ENCODE results near the gene KIF16B. TPM values are rescaled to one million over a fixed set of nuclear protein-coding genes. Genes with fewer than 3 reads are reported as not detected.

The KIF16B gene
- total RNA-seq = 1 to 10 TPM; 7.5 to 8.7 TPM

GRCh38 chr20:16573001-16573965 lies at the start of gene KIF16B:
Gene KIF16B (minus strand): TSS chr20:16573448. CDS start chr20:16573275, 173 bp downstream.
- POLR2A ChIA-PET = no interaction called here

GRCh38 chr20:16622501-16622900 lies 49.3 kb upstream of the KIF16B start:
- ChIA-PET CTCF (no interaction called here), POLR2A (no interaction called here)
- H3K27ac Mint-ChIP-seq = no peak overlapping the region
- intact Hi-C loops (cut with DNase I, micrococcal nuclease) = no loop called here
- no peaks in the 10 kb centered on the region for H3K27me3 Mint-ChIP-seq
- DNase-seq (no peak), ATAC-seq (no peak)
- no peaks in the 10 kb centered on the region for H3K4me1 Mint-ChIP-seq
- no peaks in the 10 kb centered on the region for H3K36me3 Mint-ChIP-seq (ENCODE audit: low read depth)
- H3K4me3 Mint-ChIP-seq = no peak overlapping the region
- H3K9me3 Mint-ChIP-seq (ENCODE audit: low read depth) = peaks cover 2% of the 10 kb centered on the region

More at GRCh38 chr20:16573001-16573965, at the start of gene KIF16B:
- CTCF ChIA-PET = no interaction called here
- intact Hi-C loops (cut with DNase I, micrococcal nuclease) = loop anchor here (1.0 to 10.0 kb wide), 4 partner anchors 157 to 1992 kb away; partner anchors contain the start of genes SNRPB2 (in 2 of the 2), RRBP1 (in 1 of the 2) and SMIM26 (in 1 of the 2)
- Mint-ChIP-seq H3K27ac (peak within 1 kb of the TSS; percentile 79), H3K4me3 (peak within 1 kb of the TSS; percentile 85), H3K9me3 (ENCODE audit: low read depth) (no peaks in the 10 kb centered on the region), H3K36me3 (ENCODE audit: low read depth) (no peaks in the 10 kb centered on the region), H3K4me1 (peaks cover 42% of the 10 kb centered on the region), H3K27me3 (no peaks in the 10 kb centered on the region)
- DNase-seq = peak; percentile 92
- peak; percentile 87 for ATAC-seq

- Mint-ChIP-seq H3K27ac (no peak overlapping the region), H3K9me3 (ENCODE audit: low read depth) (peaks cover 6% of the 10 kb centered on the region), H3K36me3 (ENCODE audit: low read depth) (no peaks in the 10 kb centered on the region), H3K27me3 (no peaks in the 10 kb centered on the region), H3K4me1 (no peaks in the 10 kb centered on the region), H3K4me3 (no peak overlapping the region)
- DNase-seq (no peak), ATAC-seq (no peak)
- intact Hi-C loops (cut with DNase I, micrococcal nuclease) = no loop called here
- ChIA-PET POLR2A (no interaction called here), CTCF (no interaction called here)
Measured at GRCh38 chr20:16621435-16622141, 48.3 kb upstream of the KIF16B start.

GRCh38 chr20:16620961-16621360 lies 47.7 kb upstream of the KIF16B start:
- H3K4me1 Mint-ChIP-seq = no peaks in the 10 kb centered on the region
- no peak for DNase-seq
- H3K9me3 Mint-ChIP-seq (ENCODE audit: low read depth) = peaks cover 8% of the 10 kb centered on the region
- CTCF ChIA-PET = interaction anchor here (0.7 kb wide), 1 partner anchor 205 kb away, joined by 4 read pairs; no protein-coding TSS in a partner anchor
- intact Hi-C loops (cut with DNase I, micrococcal nuclease) = no loop called here
- H3K27ac Mint-ChIP-seq = no peak overlapping the region
- H3K4me3 Mint-ChIP-seq = no peak overlapping the region
- POLR2A ChIA-PET = no interaction called here
- H3K27me3 Mint-ChIP-seq = no peaks in the 10 kb centered on the region
- no peak for ATAC-seq
- H3K36me3 Mint-ChIP-seq (ENCODE audit: low read depth) = no peaks in the 10 kb centered on the region

GRCh38 chr20:16619953-16620352 lies 46.7 kb upstream of the KIF16B start:
- DNase-seq (no peak), ATAC-seq (no peak)
- no peaks in the 10 kb centered on the region for H3K36me3 Mint-ChIP-seq (ENCODE audit: low read depth)
- ChIA-PET POLR2A (no interaction called here), CTCF (interaction anchor here (0.7 kb wide), 1 partner anchor 204 kb away, joined by 4 read pairs; no protein-coding TSS in a partner anchor)
- H3K27ac Mint-ChIP-seq = no peak overlapping the region
- intact Hi-C loops (cut with DNase I, micrococcal nuclease) = no loop called here
- H3K9me3 Mint-ChIP-seq (ENCODE audit: low read depth) = peaks cover 8% of the 10 kb centered on the region
- no peaks in the 10 kb centered on the region for H3K27me3 Mint-ChIP-seq
- H3K4me1 Mint-ChIP-seq = no peaks in the 10 kb centered on the region
- H3K4me3 Mint-ChIP-seq = no peak overlapping the region

- CTCF ChIA-PET = no interaction called here
- intact Hi-C loops (cut with DNase I, micrococcal nuclease) = no loop called here
- Mint-ChIP-seq H3K27me3 (no peaks in the 10 kb centered on the region), H3K36me3 (ENCODE audit: low read depth) (no peaks in the 10 kb centered on the region), H3K9me3 (ENCODE audit: low read depth) (peaks cover 8% of the 10 kb centered on the region), H3K4me3 (no peak overlapping the region), H3K27ac (no peak overlapping the region), H3K4me1 (no peaks in the 10 kb centered on the region)
- POLR2A ChIA-PET = no interaction called here
- DNase-seq = no peak
- no peak for ATAC-seq
Measured at GRCh38 chr20:16617056-16617455, 43.8 kb upstream of the KIF16B start.

GRCh38 chr20:16616317-16616716 lies 43.1 kb upstream of the KIF16B start:
- H3K36me3 Mint-ChIP-seq (ENCODE audit: low read depth) = no peaks in the 10 kb centered on the region
- H3K9me3 Mint-ChIP-seq (ENCODE audit: low read depth) = peaks cover 8% of the 10 kb centered on the region
- ATAC-seq (no peak), DNase-seq (no peak)
- H3K4me1 Mint-ChIP-seq = no peaks in the 10 kb centered on the region
- H3K27ac Mint-ChIP-seq = no peak overlapping the region
- H3K4me3 Mint-ChIP-seq = no peak overlapping the region
- ChIA-PET POLR2A (no interaction called here), CTCF (no interaction called here)
- peaks cover 3% of the 10 kb centered on the region for H3K27me3 Mint-ChIP-seq
- intact Hi-C loops (cut with DNase I, micrococcal nuclease) = no loop called here

- H3K4me1 Mint-ChIP-seq = no peaks in the 10 kb centered on the region
- H3K4me3 Mint-ChIP-seq = no peak overlapping the region
- ATAC-seq = no peak
- intact Hi-C loops (cut with DNase I, micrococcal nuclease) = no loop called here
- no peaks in the 10 kb centered on the region for H3K36me3 Mint-ChIP-seq (ENCODE audit: low read depth)
- ChIA-PET CTCF (no interaction called here), POLR2A (no interaction called here)
- H3K9me3 Mint-ChIP-seq (ENCODE audit: low read depth) = peaks cover 8% of the 10 kb centered on the region
- no peak for DNase-seq
- H3K27me3 Mint-ChIP-seq = peaks cover 8% of the 10 kb centered on the region
- H3K27ac Mint-ChIP-seq = no peak overlapping the region
Measured at GRCh38 chr20:16615199-16615598, 42.0 kb upstream of the KIF16B start.

- H3K4me3 Mint-ChIP-seq = no peak overlapping the region
- H3K36me3 Mint-ChIP-seq (ENCODE audit: low read depth) = no peaks in the 10 kb centered on the region
- no peaks in the 10 kb centered on the region for H3K4me1 Mint-ChIP-seq
- DNase-seq (no peak), ATAC-seq (no peak)
- intact Hi-C loops (cut with DNase I, micrococcal nuclease) = no loop called here
- H3K27ac Mint-ChIP-seq = no peak overlapping the region
- ChIA-PET POLR2A (no interaction called here), CTCF (no interaction called here)
- peaks cover 8% of the 10 kb centered on the region for H3K9me3 Mint-ChIP-seq (ENCODE audit: low read depth)
- H3K27me3 Mint-ChIP-seq = peaks cover 8% of the 10 kb centered on the region
Measured at GRCh38 chr20:16613954-16614353, 40.7 kb upstream of the KIF16B start.

GRCh38 chr20:16612706-16613105 lies 39.5 kb upstream of the KIF16B start:
- Mint-ChIP-seq H3K4me1 (no peaks in the 10 kb centered on the region), H3K4me3 (no peak overlapping the region), H3K9me3 (ENCODE audit: low read depth) (peaks cover 8% of the 10 kb centered on the region), H3K27ac (no peak overlapping the region), H3K27me3 (peaks cover 11% of the 10 kb centered on the region), H3K36me3 (ENCODE audit: low read depth) (no peaks in the 10 kb centered on the region)
- DNase-seq (no peak), ATAC-seq (no peak)
- POLR2A ChIA-PET = interaction anchor here (0.6 kb wide), 1 partner anchor 1308 kb away, joined by 4 read pairs; no protein-coding TSS in a partner anchor
- CTCF ChIA-PET = no interaction called here
- intact Hi-C loops (cut with DNase I, micrococcal nuclease) = no loop called here

GRCh38 chr20:16611817-16612216 lies 38.6 kb upstream of the KIF16B start:
- Mint-ChIP-seq H3K36me3 (ENCODE audit: low read depth) (no peaks in the 10 kb centered on the region), H3K4me1 (no peaks in the 10 kb centered on the region)
- intact Hi-C loops (cut with DNase I, micrococcal nuclease) = no loop called here

More at GRCh38 chr20:16611817-16612216, 38.6 kb upstream of the KIF16B start:
- no peak overlapping the region for H3K4me3 Mint-ChIP-seq
- no peak for DNase-seq
- ChIA-PET POLR2A (interaction anchor here (0.6 kb wide), 1 partner anchor 1307 kb away, joined by 4 read pairs; no protein-coding TSS in a partner anchor), CTCF (interaction anchor here (0.7 kb wide), 1 partner anchor 18 kb away, joined by 4 read pairs; no protein-coding TSS in a partner anchor)
- peaks cover 11% of the 10 kb centered on the region for H3K27me3 Mint-ChIP-seq
- ATAC-seq = no peak
- H3K9me3 Mint-ChIP-seq (ENCODE audit: low read depth) = peaks cover 4% of the 10 kb centered on the region
- no peak overlapping the region for H3K27ac Mint-ChIP-seq

All from activated CD4-positive, alpha-beta T cell treated with anti-CD3 and anti-CD28 coated beads for 36 hours (primary cell).